ENCODE measurements around the gene CAMTA1.
"Not testable (repeated sequence)": the region's sequence is repeated elsewhere in the genome, so short reads cannot be mapped to it uniquely, and the experiment has no call there.

Gene CAMTA1

GRCh38 chr1:7128293-7128692 is 343.0 kb downstream of the CAMTA1 start:
- no peak for DNase-seq

DNA sequence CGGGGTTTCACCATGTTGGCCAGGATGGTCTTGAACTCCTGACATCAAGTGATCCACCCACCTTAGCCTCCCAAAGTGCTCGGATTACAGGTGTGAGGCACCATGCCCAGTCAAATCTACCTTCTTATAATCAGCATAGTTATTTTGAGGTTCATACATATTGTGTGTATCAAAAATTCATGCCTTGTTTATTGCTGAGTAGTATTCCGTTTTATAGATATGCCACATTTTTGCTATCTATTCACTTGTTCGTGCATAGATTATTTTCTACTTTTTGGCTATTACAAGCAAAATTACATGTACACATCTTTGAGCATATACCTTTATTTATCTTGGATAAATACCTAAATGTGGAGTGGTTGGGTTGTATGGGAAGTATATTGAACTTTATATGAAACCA is 344.9 kb downstream of the CAMTA1 start:
- DNase-seq: no peak

DNA sequence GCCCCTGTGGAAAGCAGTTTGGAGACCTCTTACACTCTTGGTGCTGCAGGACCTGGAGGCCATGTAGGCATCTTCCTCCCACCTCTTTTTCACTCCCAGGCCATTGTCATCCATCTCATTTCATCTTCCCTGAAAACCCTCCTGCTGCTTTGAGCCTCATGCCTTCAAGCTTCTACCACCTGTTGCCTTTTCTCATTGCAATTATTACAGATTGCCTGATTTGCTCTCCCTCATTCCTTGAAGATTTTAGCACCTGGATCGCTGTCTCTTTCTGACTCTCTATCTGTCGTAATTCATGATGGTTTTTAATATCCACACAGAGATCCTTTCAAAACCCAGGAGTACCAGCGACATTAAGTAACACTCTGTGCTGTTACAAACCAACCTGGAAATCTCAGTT is 350.2 kb downstream of the CAMTA1 start:
- DNase-seq: no peak

DNA sequence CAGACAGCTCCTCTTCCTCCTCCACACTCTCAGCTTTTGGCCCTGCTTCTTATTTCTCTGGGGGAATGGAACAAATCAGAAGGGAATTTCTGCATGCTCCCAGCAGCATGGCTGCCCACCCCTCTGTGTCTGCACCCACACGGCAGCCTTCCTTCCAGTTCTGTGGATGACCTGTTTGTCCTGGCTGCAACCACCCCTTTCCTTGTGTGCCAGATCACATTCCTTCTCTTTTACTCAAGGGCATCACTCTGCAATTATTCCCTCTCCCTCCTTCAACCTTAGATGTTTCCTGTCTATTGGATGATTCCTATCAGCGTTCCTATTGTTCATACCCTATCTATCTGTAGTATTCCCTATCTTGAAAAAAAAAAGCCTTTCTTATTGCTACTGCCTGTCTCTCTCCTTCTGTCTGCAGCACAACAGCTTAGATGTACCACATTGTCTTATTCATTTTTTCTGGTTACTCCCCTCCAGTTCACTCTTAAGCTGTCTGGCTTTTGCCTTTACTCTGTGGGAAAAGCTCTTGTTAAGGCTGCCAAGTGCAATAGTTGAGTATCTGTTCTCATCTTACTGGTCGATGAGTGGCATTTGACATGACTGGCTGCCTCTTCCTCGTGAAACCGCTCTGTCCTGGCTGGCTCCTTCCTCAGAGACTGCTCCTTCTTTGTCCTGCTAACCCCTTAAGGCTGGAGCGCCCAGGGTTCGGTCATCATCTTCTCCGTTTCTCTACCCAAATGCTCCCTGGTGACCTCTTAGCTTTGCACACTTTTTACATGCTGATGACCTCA is 351.1 kb downstream of the CAMTA1 start:
- no peak for DNase-seq

GRCh38 chr1:7140251-7140650 is 355.0 kb downstream of the CAMTA1 start:
- no peak for DNase-seq

GRCh38 chr1:7145947-7146346 is 360.7 kb downstream of the CAMTA1 start:
- DNase-seq: no peak

DNA sequence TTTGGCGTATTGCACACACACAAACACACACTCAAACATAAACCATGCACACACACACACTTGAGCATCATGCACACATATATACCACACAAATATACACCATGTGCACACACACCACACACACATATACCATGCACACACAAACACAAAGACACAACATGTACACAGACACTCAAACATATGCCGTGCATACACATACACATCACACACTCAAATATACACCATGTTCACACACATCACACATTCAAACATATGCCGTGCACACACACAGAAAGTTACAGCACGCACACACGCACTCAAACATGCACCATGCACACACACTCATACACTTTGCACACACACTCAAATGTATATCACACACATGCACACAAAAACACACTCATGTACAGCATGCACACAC is 361.5 kb downstream of the CAMTA1 start:
- DNase-seq: no peak

DNA sequence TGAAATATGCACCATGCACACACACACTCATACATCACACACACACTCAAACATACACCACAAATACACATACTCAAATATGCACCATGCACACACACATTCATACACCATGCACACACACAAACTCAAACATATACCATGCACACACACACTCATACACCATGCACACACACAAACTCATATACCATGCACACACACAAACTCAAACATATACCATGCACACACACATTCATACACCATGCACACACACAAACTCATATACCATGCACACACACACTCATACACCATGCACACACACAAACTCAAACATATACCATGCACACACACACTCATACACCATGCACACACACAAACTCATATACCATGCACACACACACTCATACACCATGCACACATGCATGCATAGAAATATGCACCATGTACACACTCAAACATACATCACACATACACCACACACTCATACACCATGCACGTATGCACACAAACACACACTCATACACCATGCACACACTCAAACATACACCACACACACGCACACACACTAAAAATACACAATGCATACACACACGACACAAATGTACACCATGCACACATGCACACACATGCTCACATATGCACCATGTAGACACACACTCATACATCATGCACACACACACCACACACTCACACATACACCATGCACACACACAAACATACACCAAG is 362.5 kb downstream of the CAMTA1 start:
- DNase-seq: not testable (repeated sequence)

GRCh38 chr1:7149080-7149838 is 364.0 kb downstream of the CAMTA1 start:
- no peak for DNase-seq

DNA sequence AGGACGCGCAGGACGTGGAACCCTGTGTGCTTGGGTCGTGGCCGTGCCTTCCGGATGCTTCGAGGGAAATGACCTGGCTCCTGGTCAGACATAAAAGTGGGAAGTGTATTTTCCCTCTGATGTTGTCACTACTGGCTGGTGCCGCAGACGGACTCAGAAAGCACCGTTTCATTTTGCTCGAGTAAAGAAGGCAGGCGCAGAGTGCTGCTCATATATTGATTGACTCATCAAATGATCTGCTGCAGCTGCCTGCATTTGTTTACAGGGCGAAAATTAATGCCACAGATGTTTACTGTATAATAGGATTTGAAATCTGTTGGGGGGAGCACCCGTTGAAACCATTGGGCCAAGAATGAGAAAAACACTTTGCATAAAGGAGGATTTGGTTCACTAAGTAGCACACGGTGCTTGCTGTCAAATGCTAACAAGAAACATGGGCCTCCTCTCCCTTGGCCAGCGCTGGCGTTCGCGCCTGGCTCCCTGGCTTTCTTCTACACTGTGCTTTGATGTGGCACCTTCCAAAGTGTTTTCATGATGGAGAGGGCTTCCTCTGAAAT is 365.5 kb downstream of the CAMTA1 start:
- no peak for DNase-seq

DNA sequence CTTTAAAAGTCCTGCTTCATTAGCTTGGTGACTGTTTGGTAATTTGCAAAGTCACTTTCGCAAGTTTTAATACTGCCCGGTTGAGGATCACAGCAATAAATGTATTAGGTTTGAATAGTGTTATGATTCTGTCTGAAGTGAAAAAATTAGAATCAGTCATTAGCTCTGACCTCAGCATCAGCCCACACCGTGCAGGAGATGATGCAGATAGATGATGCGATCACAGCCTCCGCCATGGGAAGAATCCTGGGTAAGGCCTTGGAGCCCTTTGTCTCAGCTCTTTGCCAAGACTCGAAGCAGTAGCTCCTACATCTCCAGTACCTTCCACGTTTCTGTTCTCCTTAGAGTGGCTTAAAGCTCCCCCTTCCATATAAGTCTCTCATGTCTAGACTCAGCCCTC is 366.7 kb downstream of the CAMTA1 start:
- no peak for DNase-seq

- DNase-seq: no peak
These were observed 367.4 kb downstream of the CAMTA1 start for GRCh38 chr1:7152655-7153054.

DNA sequence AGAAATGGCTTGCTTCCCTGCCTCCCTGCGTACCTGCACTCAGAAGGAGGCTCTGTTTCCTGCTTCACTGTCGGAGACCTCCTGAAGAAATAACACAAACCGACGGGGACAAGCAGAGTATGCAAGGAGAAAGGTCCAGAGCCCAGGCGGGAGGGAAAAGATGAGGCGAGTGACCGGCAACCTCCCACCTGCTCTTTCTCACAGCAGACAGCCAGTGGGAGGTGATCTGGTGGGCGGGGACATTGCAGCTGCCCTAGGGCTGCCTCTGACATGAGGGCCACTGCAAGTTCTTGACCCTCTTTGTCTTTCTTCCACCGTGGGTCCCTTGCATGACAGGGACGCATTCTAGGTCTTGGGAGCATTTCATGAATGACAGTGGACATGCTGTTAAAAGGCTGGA is 368.2 kb downstream of the CAMTA1 start:
- DNase-seq: no peak

GRCh38 chr1:7159116-7159781 is 374.0 kb downstream of the CAMTA1 start:
- no peak for DNase-seq

- DNase-seq: not testable (repeated sequence)
These were observed 383.3 kb downstream of the CAMTA1 start for GRCh38 chr1:7168554-7168953.

GRCh38 chr1:7171168-7171567 is 385.9 kb downstream of the CAMTA1 start:
- DNase-seq: no peak

GRCh38 chr1:7171574-7171973 is 386.3 kb downstream of the CAMTA1 start:
- no peak for DNase-seq

- no peak for DNase-seq
These were observed 387.6 kb downstream of the CAMTA1 start for GRCh38 chr1:7172804-7173203.

- DNase-seq: no peak
These were observed 389.3 kb downstream of the CAMTA1 start for GRCh38 chr1:7174561-7174960.

DNA sequence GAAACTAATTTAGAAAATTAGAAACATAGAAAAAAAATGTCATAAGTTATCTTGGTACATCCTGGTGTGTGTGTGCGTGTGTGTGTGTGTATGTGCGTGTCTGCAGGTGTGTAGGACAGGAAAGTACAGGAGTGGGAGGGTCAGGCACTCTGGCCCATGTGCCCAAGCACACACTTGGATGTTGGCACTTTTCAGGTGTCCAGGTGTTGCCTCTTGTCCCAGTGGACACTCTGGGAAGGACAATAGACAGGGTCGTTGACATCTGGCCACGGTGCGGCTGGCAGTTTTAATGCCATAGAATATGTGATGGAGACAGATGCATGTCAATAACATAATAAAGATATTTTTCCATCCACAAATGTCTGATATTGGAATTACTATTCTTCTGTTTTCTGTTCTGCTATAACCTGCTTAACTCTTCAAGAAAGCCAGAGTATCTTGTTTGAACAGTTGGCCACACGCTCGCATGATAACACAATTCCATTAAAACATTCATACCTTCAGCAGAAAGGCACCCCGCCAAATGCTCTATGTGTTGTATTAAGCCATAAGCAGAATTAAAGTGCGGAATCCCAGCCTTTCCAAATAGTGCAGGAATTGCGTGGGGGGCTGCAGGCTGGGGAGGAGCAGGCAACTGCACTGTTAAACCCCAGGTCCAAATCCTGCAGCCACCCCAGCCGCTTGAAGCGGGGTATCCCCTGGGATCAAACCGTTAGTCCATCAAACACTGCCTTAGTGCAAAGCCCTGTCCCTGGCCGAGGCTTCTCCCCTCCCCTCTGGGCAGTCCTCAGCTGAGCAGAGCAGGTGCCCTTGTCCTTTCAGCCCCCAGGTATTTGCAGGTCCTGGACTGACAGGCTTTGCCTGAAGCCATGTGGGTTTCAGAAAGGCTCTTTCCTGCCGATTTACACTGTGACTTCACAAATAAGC is 390.0 kb downstream of the CAMTA1 start:
- DNase-seq: no peak

- no peak for DNase-seq
These were observed 391.8 kb downstream of the CAMTA1 start for GRCh38 chr1:7177021-7177420.

Measured in NCI-H1048 (cell line).